Activated CD4-positive, alpha-beta T cell treated with anti-CD3 and anti-CD28 coated beads, Interleukin-10, Interleukin-2, amounts not matched to agents 100 ng/mL and 50 ng/mL, durations not matched to agents 16 hours and 8 hours (primary cell): Measurements from ENCODE around the gene SFXN3.

Experiments
- DNase-seq: peaks from one replicate; pipeline ENCODE4 v3.0.0-alpha.2; 2020

The SFXN3 gene

GRCh38 chr10:101060951-101061623 is 30.1 kb downstream of the SFXN3 start:
- peak; percentile 94 for DNase-seq

- no peak for DNase-seq
Observed at GRCh38 chr10:101061624-101062231, 30.7 kb downstream of the SFXN3 start, which contains the start of gene KAZALD1. TSS of gene KAZALD1 (plus strand) at chr10:101061989. CDS start at chr10:101062593, 604 bp downstream.

DNA sequence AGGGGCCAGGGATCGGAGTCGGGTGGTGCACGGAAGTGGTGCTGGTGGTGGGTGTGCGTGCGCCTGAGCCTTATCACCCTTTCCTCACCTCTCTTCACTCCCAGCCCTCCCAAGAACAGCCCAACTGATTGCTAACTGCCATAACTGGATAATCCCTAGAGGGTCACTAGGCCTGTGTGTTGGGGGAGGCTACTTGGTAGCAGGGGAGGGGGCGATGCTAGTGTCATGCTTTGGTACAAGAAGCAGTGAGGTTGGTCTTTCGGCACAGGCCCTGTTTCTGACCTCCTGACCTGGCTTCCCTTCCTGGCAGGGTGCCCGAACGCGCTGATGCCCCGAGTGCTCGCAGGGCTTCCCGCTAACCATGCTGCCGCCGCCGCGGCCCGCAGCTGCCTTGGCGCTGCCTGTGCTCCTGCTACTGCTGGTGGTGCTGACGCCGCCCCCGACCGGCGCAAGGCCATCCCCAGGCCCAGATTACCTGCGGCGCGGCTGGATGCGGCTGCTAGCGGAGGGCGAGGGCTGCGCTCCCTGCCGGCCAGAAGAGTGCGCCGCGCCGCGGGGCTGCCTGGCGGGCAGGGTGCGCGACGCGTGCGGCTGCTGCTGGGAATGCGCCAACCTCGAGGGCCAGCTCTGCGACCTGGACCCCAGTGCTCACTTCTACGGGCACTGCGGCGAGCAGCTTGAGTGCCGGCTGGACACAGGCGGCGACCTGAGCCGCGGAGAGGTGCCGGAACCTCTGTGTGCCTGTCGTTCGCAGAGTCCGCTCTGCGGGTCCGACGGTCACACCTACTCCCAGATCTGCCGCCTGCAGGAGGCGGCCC is 31.4 kb downstream of the SFXN3 start:
- DNase-seq, result peak; percentile 75

DNA sequence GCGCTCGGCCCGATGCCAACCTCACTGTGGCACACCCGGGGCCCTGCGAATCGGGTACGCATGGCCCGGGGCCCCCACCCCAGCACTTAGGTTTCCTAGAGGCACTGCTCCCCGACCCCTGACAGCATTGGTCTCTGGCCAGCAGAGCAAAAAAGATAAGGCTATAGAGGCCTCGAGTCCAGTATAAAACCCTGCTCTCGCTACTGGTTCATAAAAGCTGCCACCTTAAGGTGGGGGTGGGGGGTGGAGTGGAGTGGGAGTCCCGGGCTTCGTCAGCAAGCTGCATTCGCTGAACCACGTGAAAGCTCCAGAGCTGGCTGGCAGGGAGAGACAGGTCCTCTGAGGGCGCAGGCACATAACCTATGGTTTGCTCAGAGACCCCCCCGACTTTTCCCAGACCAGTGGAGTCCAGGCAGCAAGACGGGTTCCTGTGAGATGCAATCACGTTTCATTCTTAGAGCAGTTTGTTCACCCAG is 32.1 kb downstream of the SFXN3 start:
- no peak for DNase-seq

GRCh38 chr10:101063548-101064414 is 32.7 kb downstream of the SFXN3 start:
- no peak for DNase-seq

GRCh38 chr10:101064415-101065030 is 33.5 kb downstream of the SFXN3 start:
- no peak for DNase-seq

GRCh38 chr10:101065481-101066145 is 34.6 kb downstream of the SFXN3 start:
- no peak for DNase-seq

DNA sequence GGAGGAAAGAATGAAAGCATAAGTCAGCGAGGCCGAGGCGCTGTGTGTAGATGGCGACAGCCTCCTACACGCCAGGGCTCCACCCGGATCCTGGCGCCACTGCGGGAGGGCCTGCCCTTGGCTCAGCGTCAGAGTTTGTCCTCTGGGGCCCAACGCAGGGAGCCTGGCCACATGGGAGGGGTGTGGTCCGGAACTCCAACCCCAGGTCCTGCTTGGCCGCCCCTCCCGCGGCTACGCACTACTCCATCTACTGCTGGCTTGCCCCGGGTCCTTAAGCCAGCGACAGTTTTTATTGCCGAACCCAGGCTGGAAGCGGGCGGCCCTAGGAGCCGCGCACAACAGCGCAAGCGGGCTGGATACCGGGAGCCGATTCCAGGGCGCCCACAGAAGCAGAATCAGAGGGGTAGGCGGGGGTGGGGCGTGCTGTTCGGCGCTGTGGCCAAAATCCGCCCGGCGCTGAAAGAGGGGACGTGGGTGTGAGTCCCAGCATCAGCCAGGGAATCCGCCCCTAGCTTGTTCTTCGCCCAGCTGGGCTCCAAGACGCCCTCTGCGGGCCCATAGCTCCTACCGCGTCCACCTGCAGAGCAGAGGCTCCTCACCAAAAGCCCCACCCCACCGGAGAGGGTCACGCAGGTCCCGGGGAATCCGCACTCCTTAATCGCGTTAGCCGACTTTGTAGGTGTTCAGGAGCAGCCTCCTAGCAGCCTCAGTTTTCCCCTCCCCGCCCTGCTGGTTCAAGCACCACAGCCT is 35.3 kb downstream of the SFXN3 start:
- DNase-seq, result peak; percentile 60

DNA sequence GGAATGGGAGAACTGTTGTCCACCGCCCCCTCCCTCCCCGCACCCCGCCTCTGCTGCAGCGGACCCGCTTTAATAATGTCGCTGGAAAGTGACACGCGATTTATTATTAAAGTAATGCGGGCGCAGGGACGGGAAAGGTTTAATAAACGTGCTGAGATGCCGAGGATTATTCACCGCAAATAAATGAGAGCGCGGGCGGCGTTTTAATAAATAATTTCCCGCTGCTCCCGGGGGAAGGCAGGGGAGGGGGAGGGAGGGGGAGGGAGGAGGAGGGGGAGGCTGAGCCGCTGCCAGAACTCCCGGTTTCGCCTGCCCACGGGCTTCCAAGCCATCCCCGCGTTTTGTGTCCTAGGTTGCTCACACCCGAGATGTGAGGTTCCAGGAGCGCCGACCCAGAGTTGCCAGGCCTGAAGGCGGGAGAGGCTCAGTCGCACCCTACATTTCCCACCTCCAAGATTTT is 35.9 kb downstream of the SFXN3 start:
- DNase-seq, result no peak

GRCh38 chr10:101067356-101068083 is 36.5 kb downstream of the SFXN3 start:
- DNase-seq, result peak; percentile 86

GRCh38 chr10:101069441-101069840 is 38.4 kb downstream of the SFXN3 start:
- no peak for DNase-seq

- no peak for DNase-seq
Observed at GRCh38 chr10:101070098-101070497, 39.1 kb downstream of the SFXN3 start.

- no peak for DNase-seq
Observed at GRCh38 chr10:101071267-101071884, 40.3 kb downstream of the SFXN3 start.

GRCh38 chr10:101071885-101072433 is 40.9 kb downstream of the SFXN3 start:
- DNase-seq, result no peak

- no peak for DNase-seq
Observed at GRCh38 chr10:101072923-101073322, 41.9 kb downstream of the SFXN3 start.

DNA sequence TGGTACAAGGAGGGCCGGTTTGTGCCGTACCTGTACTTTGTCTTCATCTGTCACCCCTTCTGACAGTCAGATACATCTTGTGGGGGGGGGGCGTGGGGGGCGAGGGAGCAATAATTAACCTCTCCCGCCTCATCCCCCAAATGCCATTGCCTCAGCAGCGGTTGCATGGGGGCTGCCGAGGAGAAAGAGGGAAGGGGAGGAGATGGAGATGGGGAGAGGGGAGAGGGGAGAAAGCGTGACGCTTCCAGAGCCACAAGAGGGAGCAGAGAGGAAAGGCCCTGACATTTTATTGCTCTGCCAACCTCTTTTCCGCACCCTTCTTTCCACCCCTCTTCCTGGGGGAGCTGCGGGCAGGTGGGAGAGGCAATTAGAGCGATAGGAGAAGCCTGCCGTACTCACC is 42.6 kb downstream of the SFXN3 start:
- no peak for DNase-seq

DNA sequence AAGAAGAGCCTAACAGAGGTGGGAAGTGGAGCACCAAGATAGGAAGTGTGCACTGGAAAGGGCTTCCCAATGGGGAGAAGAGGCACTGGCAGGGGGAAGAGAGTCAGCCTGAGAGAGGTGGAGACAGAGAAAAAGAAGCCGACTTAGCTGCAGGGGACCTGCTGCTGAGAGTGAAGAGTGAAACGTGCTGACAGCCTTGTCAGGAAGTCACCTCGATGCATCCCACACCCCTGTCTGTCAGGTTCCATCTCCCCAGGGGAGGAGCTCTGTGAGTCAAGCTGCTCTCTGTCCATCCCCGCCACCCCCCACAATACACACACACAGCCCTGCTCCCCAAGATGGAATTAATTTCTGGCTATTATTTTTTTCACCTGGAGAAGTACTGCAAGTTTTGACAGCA is 44.7 kb downstream of the SFXN3 start:
- no peak for DNase-seq

- DNase-seq, result no peak
Observed at GRCh38 chr10:101076630-101077029, 45.6 kb downstream of the SFXN3 start.

DNA sequence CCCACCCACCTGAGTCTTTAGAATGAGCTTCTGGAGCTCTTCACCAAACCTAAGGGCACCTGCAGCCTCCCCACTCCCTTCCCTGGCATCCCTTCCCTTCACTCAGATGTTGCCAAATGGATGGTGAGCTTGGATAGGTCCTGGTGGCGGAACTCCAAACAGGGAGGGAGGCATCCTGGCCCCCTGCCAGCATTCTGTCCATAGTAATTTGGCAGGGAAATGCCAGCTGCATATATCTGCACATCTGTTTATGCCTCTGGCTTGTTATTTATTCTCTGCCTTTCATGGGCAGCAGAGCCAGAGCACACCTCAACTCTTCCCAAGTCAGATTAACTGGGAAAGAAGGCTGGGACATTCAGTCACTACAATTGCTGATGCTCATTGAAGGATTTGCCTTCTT is 48.8 kb downstream of the SFXN3 start:
- DNase-seq, result no peak
